Keratinocyte (primary cell): ENCODE measurements around the gene LOXHD1. TPM values are rescaled to one million over a fixed set of nuclear protein-coding genes. Genes with fewer than 3 reads are reported as not detected.

Source experiments
- DNase-seq: peaks from one replicate; pipeline ENCODE4 v3.0.0-alpha.2; 2011; ENCODE audit warnings: low read depth, missing footprints, low spot score
- FAIRE-seq: peaks from 2 replicates; lab custom pipeline; 2011; peaks lifted over from hg19 to GRCh38; lab: Jason Lieb, UNC
- H2AFZ ChIP-seq: 2 replicates; pipeline ENCODE4 v1.6.0; 2012; ENCODE audit warnings: low read length, control low read depth, inconsistent platforms; ENCODE audit not compliant: control insufficient read depth
- H3K27ac ChIP-seq: 2 replicates; pipeline ENCODE4 v1.5.1; 2011; ENCODE audit warnings: low read length; ENCODE audit not compliant: control insufficient read depth, insufficient read depth
- H3K27me3 ChIP-seq: 3 replicates; pipeline ENCODE4 v1.6.0; 2011; ENCODE audit warnings: low read length; ENCODE audit not compliant: control insufficient read depth, insufficient read depth; ENCODE audit errors: extremely low read depth
- H3K36me3 ChIP-seq, 2 experiments: 2 replicates in 1 of 2; 3 replicates in 1 of 2; pipeline ENCODE4 v1.5.1; 2011; ENCODE audit warnings: low read length in 2 of 2, mild to moderate bottlenecking in 1 of 2; ENCODE audit not compliant: control insufficient read depth in 2 of 2, insufficient read depth in 2 of 2; ENCODE audit errors: extremely low read depth in 1 of 2
- H3K4me1 ChIP-seq: 3 replicates; pipeline ENCODE4 v1.5.1; 2011; ENCODE audit warnings: low read length; ENCODE audit not compliant: control insufficient read depth, insufficient read depth; ENCODE audit errors: extremely low read depth
- H3K4me2 ChIP-seq: 3 replicates; pipeline ENCODE4 v1.6.0; 2011; ENCODE audit warnings: low read depth, low read length; ENCODE audit not compliant: control insufficient read depth, insufficient read depth; ENCODE audit errors: extremely low read depth
- H3K4me3 ChIP-seq, 3 experiments: fragments of 200-600 bp in 1 of 3; sonication (generic) in 1 of 3; 2 replicates in 2 of 3; 3 replicates in 1 of 3; pipeline ENCODE4 v1.5.1; 2011 to 2016; ENCODE audit warnings: low read length in 3 of 3, mild to moderate bottlenecking in 3 of 3, control low read depth in 2 of 3, inconsistent platforms in 1 of 3, low read depth in 1 of 3, mixed read lengths in 1 of 3, mixed run types in 1 of 3, moderate library complexity in 1 of 3; ENCODE audit not compliant: control insufficient read depth in 2 of 3, insufficient read depth in 2 of 3; ENCODE audit errors: extremely low read depth in 1 of 3
- H3K79me2 ChIP-seq: 2 replicates; pipeline ENCODE4 v1.6.0; 2012; ENCODE audit warnings: low read length; ENCODE audit not compliant: control insufficient read depth, insufficient read depth
- H3K9ac ChIP-seq: 3 replicates; pipeline ENCODE4 v1.6.0; 2011; ENCODE audit warnings: low read length; ENCODE audit not compliant: control insufficient read depth, insufficient read depth; ENCODE audit errors: extremely low read depth
- H3K9me1 ChIP-seq: 3 replicates; pipeline ENCODE4 v1.6.0; 2011; ENCODE audit warnings: low read length; ENCODE audit not compliant: control insufficient read depth, insufficient read depth; ENCODE audit errors: extremely low read depth
- H3K9me3 ChIP-seq: 2 replicates; pipeline ENCODE4 v1.5.1; 2012; ENCODE audit warnings: low read depth, low read length; ENCODE audit not compliant: control insufficient read depth
- H4K20me1 ChIP-seq: 3 replicates; pipeline ENCODE4 v1.6.0; 2011; ENCODE audit warnings: low read length; ENCODE audit not compliant: control insufficient read depth, insufficient read depth; ENCODE audit errors: extremely low read depth
- EZH2 ChIP-seq: IDR thresholded peaks from one replicate; pipeline ENCODE4 v1.6.1; 2012; ENCODE audit warnings: inconsistent platforms, mild to moderate bottlenecking, low read length, moderate library complexity
- dilution Hi-C: fragments of 300-500 bp; cut with MboI; formaldehyde crosslinking; loops from one replicate; pipeline ENCODE4 v1.7.0; 2020; ENCODE audit warnings: low sequenced_read_pairs; ENCODE audit not compliant: extremely low pct_ligation_motif_present
- polyA plus RNA-seq, 5 experiments: library from polyadenylated mRNA; depleted of rRNA in 3 of 5; stranded (reverse) in 3 of 5; stranded (forward) in 1 of 5; unstranded in 1 of 5; fragments of >200 nt; gene quantifications; 1 replicate in 1 of 5; 2 replicates in 3 of 5; 3 replicates in 1 of 5; pipeline versions ENCODE4 v1.2.1 to v1.2.3, GENCODE V29; 2011 to 2012; ENCODE audit warnings: missing spikeins in 2 of 5, low read depth in 1 of 5, low replicate concordance in 1 of 5
- TF ChIP-seq, protein P1 (sequence below), 3 experiments: IDR thresholded peaks in 1 of 3; conservative IDR thresholded peaks in 1 of 3; optimal IDR thresholded peaks in 1 of 3; 2 replicates in 2 of 3; 3 replicates in 1 of 3; pipeline versions ENCODE3 to v1.5.1; 2011; ENCODE audit warnings: low read length in 3 of 3, mild to moderate bottlenecking in 3 of 3, moderate library complexity in 2 of 3, control low read depth in 1 of 3, inconsistent platforms in 1 of 3; ENCODE audit not compliant: insufficient read depth in 2 of 3; ENCODE audit errors: extremely low read depth in 1 of 3

LOXHD1 gene
- polyA plus RNA-seq, 1 donor (not counting 4 experiments of a cell fraction or from before 2014, with no cell fraction given), result not detected

DNA sequence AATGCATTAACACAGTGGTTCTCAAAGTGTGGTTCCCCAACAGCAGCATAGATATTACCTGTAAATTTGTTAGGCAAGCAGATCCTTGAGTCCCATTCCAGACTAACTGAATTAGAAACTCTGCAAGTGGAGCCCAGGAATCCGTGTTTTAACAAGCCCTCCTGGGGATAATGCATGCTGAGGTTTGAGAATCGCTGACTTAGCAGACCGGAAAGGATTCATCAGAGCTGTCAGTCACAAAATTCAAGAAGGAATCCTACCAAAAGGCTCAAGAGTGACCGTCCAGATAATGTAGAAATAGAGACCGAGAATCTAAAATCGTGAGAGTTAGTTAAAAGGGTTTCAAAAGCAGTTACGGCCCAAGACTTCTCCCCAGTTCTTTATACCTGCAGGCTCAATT lies 66.9 kb downstream of the LOXHD1 start:
- dilution Hi-C loops, result no loop called here
- H3K36me3 ChIP-seq, result no peaks in the 10 kb centered on the region
- no peaks in the 10 kb centered on the region for H3K79me2 ChIP-seq
- H3K27me3 ChIP-seq, result no peaks in the 10 kb centered on the region
- H3K27ac ChIP-seq, result no peak overlapping the region
- no peak overlapping the region for H3K9ac ChIP-seq
- H2AFZ ChIP-seq, result no peak overlapping the region
- no peak overlapping the region for H3K4me2 ChIP-seq
- H3K4me3 ChIP-seq, result no peak overlapping the region
- no peak for DNase-seq
- TF ChIP-seq, protein P1, sequence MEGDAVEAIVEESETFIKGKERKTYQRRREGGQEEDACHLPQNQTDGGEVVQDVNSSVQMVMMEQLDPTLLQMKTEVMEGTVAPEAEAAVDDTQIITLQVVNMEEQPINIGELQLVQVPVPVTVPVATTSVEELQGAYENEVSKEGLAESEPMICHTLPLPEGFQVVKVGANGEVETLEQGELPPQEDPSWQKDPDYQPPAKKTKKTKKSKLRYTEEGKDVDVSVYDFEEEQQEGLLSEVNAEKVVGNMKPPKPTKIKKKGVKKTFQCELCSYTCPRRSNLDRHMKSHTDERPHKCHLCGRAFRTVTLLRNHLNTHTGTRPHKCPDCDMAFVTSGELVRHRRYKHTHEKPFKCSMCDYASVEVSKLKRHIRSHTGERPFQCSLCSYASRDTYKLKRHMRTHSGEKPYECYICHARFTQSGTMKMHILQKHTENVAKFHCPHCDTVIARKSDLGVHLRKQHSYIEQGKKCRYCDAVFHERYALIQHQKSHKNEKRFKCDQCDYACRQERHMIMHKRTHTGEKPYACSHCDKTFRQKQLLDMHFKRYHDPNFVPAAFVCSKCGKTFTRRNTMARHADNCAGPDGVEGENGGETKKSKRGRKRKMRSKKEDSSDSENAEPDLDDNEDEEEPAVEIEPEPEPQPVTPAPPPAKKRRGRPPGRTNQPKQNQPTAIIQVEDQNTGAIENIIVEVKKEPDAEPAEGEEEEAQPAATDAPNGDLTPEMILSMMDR (optimal IDR thresholded peaks at IDR 0.05 in 1 of 3, IDR thresholded peaks at IDR 0.05 in 1 of 3, conservative IDR thresholded peaks at IDR 0.05 in 1 of 3; ENCODE audit: extremely low read depth in 1 of 3, insufficient read depth in 2 of 3, low read length in 3 of 3), result no peak
- no peak for TF ChIP-seq EZH2
- H4K20me1 ChIP-seq, result no peaks in the 10 kb centered on the region
- no peaks in the 10 kb centered on the region for H3K9me1 ChIP-seq
- no peaks in the 10 kb centered on the region for H3K4me1 ChIP-seq
- H3K9me3 ChIP-seq, result no peaks in the 10 kb centered on the region
- no peak for FAIRE-seq

DNA sequence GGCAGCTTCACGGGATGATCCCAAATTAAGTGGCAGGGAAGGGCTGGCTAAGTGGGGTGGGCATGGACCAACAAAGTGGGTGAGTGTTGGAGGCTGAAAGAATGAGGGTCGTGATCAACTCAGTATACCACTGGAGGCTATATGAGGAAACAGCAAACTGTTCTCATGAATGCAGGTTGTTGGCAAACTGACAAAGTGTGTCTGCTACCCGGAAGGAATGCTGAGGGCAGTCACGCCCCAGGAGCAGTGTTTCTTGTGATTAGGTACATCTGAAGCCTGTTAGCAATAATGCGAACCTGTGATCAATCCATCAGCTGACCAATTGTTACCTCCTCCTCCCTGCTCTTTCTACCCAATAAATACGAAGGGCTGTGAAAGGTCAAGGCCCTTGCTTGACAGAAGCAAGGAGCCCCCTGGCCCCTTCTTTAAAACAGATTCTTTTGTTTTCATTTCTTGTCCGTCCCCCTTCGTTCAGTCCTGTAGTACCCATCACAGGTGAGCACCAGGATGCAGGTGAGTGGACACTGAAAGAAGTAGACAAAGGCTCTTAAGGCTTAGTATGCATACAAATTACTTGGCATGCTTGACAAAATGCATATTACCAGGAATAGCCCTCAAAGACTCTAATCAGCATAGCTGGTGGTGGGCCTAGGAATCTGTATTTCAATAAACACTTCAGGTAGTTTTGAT lies 67.9 kb downstream of the LOXHD1 start:
- H3K79me2 ChIP-seq, result no peaks in the 10 kb centered on the region
- no peak for FAIRE-seq
- no peak for DNase-seq
- no peaks in the 10 kb centered on the region for H3K4me1 ChIP-seq
- no peaks in the 10 kb centered on the region for H4K20me1 ChIP-seq
- no peak overlapping the region for H3K4me3 ChIP-seq
- H3K36me3 ChIP-seq, result no peaks in the 10 kb centered on the region
- no peaks in the 10 kb centered on the region for H3K9me3 ChIP-seq
- no peak overlapping the region for H2AFZ ChIP-seq
- no peaks in the 10 kb centered on the region for H3K9me1 ChIP-seq
- no peak overlapping the region for H3K27ac ChIP-seq
- TF ChIP-seq EZH2, result no peak
- TF ChIP-seq, protein P1 (optimal IDR thresholded peaks at IDR 0.05 in 1 of 3, IDR thresholded peaks at IDR 0.05 in 1 of 3, conservative IDR thresholded peaks at IDR 0.05 in 1 of 3; ENCODE audit: extremely low read depth in 1 of 3, insufficient read depth in 2 of 3, low read length in 3 of 3), result no peak
- dilution Hi-C loops, result no loop called here
- H3K27me3 ChIP-seq, result no peaks in the 10 kb centered on the region
- no peak overlapping the region for H3K9ac ChIP-seq
- no peak overlapping the region for H3K4me2 ChIP-seq
